NCI-H510A (cell line): Measurements from ENCODE around the gene CTNNAL1.
"Not testable (repeated sequence)": the region's sequence is repeated elsewhere in the genome, so short reads cannot be mapped to it uniquely, and the experiment has no call there.

ENCODE experiments used
- DNase-seq: peaks from one replicate; lab custom pipeline; 2025; lab: John Stamatoyannopoulos, UW

CTNNAL1 gene, protein sequence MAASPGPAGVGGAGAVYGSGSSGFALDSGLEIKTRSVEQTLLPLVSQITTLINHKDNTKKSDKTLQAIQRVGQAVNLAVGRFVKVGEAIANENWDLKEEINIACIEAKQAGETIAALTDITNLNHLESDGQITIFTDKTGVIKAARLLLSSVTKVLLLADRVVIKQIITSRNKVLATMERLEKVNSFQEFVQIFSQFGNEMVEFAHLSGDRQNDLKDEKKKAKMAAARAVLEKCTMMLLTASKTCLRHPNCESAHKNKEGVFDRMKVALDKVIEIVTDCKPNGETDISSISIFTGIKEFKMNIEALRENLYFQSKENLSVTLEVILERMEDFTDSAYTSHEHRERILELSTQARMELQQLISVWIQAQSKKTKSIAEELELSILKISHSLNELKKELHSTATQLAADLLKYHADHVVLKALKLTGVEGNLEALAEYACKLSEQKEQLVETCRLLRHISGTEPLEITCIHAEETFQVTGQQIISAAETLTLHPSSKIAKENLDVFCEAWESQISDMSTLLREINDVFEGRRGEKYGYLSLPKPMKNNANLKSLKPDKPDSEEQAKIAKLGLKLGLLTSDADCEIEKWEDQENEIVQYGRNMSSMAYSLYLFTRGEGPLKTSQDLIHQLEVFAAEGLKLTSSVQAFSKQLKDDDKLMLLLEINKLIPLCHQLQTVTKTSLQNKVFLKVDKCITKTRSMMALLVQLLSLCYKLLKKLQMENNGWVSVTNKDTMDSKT

DNA sequence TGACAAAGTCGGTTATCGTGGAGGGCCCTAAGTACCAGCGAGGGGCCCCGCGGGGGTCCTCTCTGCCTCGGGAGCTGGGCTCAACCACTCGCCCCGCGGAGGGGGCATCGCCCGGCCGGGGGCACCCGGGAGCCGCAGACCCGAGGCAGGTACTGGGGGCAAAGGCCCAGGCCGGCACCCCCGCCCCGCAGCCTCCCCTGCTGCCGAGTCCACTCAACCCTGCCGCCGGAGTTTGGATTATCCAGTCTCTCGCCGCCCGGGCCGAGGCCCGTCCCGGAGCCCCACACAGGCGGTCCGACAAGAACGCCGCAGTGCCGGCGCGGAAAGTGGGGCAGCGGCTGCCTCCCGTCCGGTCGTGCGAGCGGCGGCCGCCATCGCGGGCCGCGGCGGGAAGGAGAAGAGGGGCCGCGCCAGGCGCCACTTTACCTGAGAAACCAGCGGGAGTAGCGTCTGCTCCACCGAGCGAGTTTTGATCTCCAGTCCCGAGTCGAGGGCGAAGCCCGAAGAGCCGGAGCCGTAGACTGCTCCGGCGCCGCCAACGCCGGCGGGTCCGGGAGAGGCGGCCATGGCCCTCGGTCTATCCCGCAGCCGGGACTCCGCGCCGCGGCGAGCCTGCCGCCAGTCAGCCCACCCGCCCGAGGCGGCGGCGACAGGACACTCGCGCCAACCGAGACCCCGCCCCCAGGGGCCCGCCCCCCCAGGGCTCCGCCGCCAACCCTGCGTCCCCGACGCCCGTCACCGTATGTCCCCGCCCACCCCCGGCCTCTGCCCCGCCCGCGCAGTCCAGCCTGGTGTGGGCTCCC, at the start of gene CTNNAL1:
Gene CTNNAL1 (minus strand): TSS at position 624 of the 803 bp plus-strand sequence. CDS start 57 bp downstream, at position 567.
- DNase-seq, result peak; percentile 71

DNA sequence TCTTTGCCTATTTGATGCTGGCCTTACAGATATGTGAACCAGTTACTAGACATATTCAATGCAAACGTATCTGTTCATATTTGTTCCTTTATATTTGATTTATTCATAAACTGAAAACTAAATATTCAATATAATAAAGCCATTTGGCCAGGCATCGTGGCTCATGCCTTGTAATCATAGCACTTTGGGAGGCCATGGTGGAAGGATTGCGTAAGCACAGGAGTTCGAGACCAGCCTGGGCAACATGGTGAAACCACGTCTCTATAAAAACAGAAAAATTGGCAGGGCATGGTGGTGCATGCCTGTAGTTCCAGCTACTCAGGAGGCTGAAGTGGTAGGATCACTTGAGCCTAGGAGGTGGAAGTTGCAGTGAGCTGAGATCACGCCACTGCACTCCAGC, 49.2 kb upstream of the CTNNAL1 start:
- no peak for DNase-seq

DNA sequence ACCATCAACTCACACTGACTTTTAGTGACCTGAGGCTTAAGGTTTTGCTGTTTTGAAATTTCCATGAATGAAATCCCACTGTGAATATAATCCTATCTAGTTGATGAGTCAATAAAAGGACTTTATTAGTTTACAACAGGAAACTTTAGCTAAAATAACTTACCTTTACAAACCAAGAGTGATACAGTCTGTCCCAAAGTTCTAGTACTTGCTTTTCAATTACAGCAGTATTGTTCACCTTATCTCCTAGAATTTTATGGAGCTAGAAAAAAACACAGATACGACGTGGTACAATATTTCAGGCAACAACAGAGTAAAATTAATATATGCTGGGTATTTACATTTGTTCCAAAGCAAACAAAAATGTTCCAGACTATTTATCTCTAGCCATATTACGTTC, 46.9 kb upstream of the CTNNAL1 start:
- no peak for DNase-seq

DNA sequence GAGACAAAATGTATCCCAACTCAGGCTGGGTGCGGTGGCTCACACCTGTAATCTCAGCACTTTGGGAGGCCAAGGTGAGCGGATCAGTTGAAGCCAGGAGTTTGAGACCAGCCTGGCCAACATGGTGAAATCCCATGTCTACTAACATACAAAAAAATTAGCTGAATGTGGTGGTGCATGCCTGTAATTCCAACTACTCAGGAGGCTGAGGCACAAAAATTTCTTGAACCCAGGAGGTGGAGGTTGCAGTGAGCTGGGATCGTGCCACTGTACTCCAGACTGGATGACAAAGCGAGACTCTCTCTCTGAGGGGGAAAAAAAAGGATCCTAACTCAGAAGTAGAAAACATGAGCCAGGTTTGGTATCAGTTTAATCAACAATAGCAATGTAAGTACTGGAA, 39.8 kb upstream of the CTNNAL1 start:
- DNase-seq, result not testable (repeated sequence)

DNA sequence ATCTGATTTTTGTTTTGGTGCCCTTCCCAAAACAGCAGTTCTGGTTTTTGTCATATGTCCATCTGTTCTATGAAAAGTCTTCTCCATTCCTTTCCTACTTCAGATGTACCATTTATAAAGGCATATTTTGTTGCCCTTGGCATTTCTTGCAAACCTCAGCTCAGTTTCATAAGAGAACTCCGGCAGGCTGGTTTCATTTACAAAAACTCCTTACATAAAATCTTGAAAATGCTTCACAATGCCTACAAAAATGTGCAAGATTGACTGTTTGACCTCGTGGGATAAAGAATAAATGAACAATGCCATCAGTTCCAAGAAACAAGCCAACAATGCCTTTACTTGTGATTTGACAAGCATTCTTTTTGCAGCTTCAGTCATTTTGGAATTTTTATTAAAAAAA, 39.1 kb upstream of the CTNNAL1 start:
- DNase-seq, result no peak

DNA sequence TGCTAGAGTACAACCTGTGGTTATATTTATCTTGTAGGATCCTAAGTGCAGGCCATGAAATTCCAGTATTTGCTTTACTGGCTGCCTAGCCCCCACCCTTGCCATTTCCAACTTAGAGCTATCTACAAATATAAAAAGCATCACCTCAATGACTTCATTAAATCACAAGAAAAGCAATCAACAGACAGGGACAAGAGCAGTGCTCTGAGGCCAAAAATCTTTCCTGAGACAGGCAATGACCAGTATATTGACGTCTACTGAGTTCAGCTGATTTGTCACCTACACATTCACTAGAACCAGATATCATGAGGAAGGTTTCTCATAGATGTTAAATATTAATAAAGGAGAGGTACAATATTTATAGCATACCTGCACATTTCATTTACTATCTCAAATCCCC, 38.4 kb upstream of the CTNNAL1 start:
- DNase-seq, result no peak

DNA sequence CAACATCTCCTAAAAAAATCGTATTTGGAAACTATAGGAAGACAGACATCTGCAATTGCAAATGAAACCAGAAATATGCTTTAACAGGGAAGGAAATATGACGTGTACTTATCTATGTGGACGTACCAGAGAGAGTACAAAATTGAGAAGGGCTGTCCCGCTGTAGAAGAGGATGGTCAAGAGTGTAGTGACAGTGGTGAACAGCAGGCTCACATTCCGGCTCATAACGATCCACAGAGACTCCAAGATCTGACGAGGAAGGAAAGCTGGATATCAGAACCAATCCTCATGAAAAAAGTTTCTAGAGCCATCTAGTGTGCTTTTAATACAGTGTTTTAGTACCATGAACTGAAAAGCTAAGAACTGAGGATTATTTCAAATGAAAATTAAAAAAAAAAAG, 37.1 kb upstream of the CTNNAL1 start:
- DNase-seq, result no peak

DNA sequence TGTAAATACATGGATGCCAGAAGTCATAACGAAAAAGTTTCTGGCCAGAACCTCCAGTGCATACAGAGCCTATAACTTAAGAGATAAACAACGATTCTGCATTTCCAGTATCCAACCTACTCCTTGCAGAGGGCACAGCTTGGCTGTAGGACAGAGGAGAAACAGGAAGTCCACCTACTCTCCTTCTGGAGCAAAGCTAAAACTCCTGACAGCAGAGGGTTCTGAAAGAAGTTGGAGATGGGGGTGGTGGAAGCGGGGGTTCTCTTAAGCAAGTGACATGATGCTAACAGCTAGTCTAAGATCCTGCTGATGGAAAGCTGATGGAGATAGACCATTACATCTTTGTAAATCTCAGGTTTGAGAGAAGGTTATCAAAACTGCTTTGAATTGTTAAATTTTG, 35.5 kb upstream of the CTNNAL1 start:
- no peak for DNase-seq

DNA sequence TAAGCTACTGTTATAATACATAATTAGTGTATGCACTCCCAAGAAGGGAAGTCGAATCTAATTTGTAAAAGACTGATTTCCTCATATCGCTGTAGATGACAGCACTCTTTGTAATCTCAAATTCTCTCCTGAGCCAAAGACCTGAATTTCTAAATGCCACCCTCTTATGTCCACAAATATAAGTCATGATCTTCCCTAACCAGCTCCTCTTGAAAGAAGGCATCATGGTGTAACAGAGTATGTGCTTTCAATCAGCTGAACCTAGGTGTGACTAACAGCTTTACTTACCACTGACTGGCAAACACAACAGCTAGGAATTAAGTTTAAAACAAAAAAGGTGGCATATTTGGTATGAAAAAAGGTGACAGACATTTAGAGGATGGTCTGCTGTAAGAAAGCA, 34.0 kb upstream of the CTNNAL1 start:
- DNase-seq, result no peak

DNA sequence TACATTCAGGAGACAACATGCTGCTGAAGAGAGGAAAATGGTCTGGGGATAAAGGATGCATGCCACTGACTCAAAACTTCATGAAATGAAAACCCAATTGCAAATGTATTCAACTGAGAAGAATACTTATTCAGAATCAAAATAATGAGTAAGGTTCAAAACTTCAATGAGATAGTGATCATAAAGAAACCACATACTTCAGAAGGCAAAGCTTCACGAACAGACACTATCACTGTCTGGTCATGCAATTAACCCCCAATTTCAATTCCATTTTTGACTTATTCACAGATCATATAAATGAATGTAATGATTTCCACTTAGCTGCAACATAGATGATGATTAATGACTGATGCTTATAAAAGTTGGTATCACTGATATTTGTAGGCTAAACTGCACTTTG, 33.0 kb upstream of the CTNNAL1 start:
- DNase-seq, result no peak

DNA sequence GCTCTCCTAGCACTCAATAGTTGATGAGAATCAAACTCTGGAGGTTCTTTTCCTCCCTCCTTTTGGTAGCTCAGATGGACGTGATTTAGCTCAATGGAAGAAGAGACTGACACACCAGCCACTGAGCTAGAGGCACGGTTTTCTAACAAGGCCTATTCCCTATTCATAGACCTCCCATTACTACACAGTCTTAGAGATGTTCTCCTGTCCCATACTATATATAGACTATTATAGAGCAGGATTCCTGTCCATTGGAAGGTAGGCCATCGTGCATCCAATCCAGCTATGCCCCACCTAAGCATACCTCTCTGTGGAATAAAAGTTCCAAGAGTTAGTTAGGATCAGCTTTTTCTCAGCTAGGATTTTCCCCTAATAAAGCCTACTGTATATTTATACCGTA, 30.3 kb upstream of the CTNNAL1 start:
- no peak for DNase-seq

DNA sequence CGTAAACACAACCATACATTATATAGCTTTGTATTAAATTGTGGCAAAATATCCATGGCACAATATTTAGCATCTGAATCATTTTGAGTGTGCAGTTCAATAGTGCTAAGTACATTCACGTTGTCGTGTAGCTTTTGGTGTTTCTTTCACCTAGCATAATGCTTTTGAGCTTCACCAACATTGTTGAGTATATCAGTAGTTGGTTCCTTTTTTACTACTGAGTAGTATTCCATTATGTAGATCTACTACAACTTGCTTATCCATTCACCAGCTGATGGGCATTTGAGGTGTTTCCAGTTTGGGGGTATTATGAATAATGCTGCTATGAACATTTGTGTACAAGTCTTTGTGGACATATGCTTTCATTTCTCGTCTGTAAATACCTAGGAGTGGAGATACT, 27.3 kb upstream of the CTNNAL1 start:
- DNase-seq, result no peak

DNA sequence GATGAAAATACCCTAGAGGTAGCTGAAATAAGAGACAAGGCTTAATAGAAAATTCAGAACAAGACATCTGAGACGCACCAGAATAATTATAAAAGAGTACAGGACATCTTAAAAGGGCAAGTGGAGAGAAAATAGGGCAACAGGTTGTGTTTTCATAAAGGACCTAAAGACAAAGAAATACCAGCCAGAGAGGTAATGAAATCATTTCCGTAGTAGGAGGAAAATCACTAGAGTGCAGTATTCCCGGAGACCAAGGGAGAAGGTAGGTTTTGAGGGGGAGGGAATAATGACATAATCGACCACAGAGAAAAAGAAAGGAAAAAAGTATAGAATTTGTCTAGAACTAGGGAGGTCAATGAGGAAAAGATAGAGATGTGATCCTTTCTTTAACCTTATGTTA, 26.2 kb upstream of the CTNNAL1 start:
- no peak for DNase-seq

DNA sequence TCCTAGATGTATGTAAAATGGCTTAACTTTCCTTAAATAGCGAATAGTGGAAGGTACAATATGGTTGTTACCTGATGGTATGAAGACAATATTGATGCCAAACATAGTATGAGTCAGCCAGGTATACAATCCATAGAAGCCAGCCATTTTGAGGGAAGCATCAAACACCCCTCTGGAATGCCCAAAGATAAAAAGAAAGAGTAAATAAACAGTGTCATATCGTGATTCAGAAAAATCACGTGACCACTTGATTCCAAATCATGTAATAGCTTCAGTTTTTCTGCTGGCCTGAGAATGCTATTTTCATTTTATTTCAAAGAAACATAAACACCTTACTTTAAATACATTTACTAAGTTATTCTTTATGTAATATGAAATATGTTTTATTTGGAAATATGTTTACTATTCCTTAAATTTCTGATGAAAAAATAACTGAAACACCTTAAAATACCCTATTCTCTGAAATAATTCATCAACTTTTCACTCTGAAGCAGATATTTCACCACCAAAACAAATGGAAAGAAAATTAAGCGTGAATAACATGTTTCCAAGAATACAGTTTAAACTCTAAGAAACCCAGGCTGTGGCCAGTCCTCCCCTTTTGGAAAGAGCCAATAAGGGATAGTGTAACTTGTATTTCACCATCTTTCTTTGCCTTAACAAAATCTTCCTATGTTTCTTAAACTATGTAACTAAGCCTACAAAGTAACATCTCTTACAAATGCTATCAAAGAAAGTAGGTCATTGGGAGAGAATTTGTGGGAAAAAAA, 24.8 kb upstream of the CTNNAL1 start:
- DNase-seq, result no peak

DNA sequence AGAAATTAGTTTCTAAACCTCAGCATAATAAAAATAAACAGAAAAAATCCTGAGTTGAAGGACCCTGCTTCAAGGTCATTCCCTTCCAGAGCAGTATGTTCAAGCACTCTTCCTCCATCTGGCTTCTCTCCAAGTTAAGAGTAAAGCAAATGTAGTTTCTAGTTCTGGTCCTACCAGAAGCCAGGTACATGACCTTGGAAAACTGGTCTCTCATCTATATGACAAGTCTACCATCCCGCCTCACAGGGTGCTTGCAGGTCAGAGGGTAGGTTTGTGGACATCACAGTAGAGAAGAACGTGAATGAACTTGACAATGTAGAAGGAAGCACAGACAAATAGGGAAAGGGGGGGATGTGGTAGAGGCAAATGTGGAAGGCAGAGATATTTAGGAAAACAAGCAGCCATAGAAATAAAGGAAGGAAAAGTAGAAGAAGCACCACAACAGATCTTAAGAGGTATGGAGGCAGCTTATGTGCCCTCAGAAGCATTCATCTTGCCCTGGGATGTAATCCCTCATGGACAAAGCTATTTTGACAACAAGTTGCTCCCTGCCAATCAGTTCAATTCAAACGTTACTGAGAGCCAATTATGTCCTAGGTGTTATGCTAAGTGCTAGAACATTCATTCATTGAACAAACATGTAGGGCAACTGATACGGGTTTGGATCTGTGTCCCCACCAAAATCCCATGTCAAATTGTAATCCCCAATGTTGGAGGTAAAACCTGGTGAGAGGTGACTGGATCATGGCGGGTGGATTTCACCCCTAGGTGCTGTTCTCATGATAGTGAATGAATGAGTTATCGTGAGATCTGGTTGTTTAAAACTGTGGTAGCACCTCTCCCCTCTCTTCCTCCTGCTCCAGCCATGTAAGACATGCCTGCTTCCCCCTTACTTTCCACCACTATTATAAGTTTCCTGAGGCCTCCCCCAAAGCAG, 23.7 kb upstream of the CTNNAL1 start:
- DNase-seq, result no peak

DNA sequence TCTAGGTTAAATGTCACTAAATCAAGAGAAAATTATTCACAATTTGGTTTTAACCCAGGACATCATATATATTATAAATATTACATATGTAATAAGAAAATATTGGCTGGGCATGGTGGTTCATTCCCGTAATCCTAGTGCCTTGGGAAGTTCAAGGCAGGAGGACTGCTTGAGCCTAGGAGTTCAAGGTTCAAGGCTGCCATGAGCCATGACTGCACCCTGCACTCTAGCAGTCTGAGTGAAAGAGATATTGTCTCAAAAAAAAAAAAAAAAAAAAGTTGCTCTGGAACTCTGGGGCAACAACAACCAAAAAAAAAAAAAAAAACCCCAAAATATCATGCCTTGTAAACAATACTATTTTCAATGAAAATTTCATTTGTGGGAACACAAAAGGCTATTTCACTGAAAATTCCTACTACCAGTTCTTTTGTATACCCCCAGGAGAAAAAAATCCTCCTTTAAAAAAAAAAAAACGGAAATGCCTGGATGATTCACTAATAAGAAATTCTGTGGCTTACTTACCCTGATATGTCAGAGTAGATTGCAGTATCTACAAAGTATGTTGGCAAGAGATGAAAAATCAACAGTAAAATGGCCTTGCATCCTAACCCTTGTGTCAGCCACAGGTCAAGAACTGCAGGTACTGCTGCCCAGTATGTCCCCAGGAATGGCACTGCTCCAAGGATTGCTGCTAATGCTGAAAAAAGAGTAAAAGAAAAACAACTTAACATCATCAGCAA, 22.6 kb upstream of the CTNNAL1 start:
- no peak for DNase-seq

DNA sequence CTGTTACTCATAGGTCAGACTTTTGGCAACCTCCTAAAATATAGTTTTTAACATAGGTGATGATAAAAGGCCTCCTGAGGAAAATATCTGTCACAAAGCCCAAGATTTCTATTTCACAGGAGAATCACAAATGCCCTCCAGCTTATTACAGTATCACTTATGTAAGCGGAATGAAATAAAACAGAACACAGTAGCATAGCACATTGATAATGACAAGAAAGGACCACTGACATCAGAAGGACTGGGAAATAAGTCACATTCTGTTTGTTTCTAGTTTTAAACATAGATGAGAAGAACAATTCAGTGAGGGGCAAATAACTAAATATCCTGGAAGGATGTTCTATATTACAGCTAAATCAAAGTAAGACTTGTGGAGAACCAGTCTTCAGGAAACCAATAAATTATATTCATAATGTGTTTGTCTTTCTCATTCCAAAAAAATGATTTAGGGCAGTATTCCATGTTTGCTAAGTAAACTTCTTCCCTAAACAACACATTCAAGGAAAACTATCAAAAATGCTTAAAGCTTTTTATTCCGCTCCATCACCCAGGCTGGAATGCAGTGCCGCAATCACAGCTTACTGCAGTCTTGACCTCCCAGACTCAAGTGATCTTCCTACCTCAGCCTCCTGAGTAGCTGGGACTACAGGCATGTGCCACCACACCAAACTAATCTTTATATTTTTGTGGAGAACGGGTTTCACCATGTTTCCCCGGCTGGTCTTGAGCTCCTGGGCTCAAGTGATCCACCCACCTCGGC, 20.8 kb upstream of the CTNNAL1 start:
- DNase-seq, result no peak

DNA sequence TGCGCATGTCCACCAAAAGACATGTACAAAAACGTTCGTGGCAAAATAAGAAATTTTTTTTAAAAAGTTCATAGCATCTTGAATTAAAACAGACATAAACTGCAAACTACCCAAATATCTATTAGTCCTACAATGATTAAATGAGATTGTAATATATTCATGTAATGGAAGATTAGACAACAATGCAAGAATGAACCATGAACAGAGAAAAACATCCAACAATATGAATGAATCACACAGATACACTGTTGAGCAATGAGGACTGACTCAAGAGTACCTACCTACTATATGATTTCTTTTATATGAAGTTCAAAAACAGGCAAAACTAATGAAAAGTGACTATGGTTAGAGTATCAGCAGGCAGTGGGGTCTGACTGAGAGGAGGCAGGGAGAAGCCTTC, 17.9 kb upstream of the CTNNAL1 start:
- no peak for DNase-seq

DNA sequence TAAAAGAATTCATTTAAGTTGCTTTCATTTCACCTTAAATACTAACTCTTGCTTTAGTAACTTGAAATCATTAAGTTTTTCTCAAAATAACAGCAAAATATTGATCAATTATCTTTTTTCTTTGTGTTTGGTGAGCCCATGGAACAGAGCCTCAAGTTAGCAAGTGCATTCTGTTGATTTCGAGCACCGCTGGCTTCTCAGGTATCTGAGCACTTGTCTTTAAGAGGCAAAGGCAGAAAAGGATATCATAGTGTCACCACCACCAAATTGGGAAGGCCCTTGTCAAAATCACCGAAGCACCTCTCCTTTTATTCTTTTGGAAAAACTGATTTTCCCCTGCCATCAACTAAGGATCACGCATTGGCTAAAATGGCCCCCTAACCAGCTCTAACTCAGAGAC, 17.1 kb upstream of the CTNNAL1 start:
- DNase-seq, result no peak
